Loucy (cell line): ENCODE data around the gene MORN4.

ENCODE experiments used
- CTCF ChIP-seq: fragments of 200-600 bp; sonication (generic); conservative IDR thresholded peaks from 2 replicates; pipeline ENCODE4 v1.5.1; 2014; ENCODE audit warnings: mild to moderate bottlenecking, antibody characterized with exemption, low read length
- EZH2phosphoT487 ChIP-seq: fragments of 200-600 bp; IDR thresholded peaks from 2 replicates; pipeline ENCODE4 v1.6.1; 2018; ENCODE audit warnings: antibody characterized with exemption, mild to moderate bottlenecking, moderate library complexity, borderline replicate concordance

- TF ChIP-seq CTCF (no peak), EZH2phosphoT487 (no peak)
Observed at GRCh38 chr10:97608991-97609561, 24.2 kb downstream of the MORN4 start.
